ENCODE data around the gene FOXP1. TPM values are rescaled to one million over a fixed set of nuclear protein-coding genes. Genes with fewer than 3 reads are reported as not detected.
A peak's percentile ranks its signal among the peaks of the same experiment; 100 is the strongest.

The FOXP1 gene
- total RNA-seq, 1 donor from 2014 or later: 137 TPM

DNA sequence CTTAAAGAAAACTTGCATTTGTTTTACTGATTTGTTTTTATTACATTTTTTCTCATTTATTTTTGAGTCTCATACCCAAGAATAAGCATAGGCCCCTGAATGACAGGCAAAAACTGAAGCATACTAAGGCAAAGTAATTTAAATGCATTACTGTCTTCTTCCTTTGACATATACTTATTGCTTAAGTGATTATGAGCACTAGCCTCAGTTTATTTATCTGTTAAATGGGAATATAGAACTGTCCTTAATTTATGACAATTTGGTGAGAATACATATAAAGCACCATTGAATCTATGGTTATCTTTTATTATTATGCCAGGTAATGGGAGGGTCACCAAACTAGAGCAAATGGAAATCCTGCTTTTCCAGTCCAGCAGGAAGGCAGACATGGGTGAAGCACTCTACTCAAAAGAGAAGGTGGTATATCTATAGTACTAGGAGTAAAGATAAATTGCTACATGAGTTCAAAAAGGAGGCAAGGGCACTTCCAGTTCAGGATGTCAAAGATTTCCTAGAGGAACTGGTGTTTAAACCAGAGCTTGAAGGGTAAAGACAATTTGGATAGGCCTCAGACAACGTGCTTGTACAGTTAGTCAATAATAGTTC lies 435.0 kb downstream of the FOXP1 start:
- no peak for DNase-seq (ENCODE audit: low spot score)
- intact Hi-C loops (cut with DNase I): no loop called here
- no peak for ATAC-seq

GRCh38 chr3:71146673-71147072 lies 436.9 kb downstream of the FOXP1 start:
- ATAC-seq (no peak), DNase-seq (ENCODE audit: low spot score) (no peak)
- intact Hi-C loops (cut with DNase I): no loop called here

DNA sequence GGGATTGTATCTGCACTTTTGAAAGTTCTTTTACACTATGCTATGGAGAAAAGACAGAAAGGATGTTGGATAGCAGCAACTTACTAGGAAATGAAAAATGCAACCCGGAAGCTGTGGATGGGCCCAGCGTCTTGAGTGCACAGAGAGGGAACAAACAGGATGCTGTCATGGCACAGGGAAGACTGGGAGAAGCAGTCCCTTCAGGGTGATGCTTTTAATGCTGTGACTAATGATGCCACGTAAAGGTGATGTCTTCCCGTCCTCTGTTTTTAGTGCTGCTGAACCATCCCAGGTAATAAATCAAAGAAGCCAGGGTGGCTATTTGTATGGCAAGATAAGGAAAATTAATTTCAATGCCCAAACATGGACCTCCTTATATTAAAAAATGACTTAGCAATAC lies 437.6 kb downstream of the FOXP1 start:
- no peak for ATAC-seq
- intact Hi-C loops (cut with DNase I): no loop called here
- DNase-seq (ENCODE audit: low spot score): no peak

GRCh38 chr3:71144525-71145253 lies 438.8 kb downstream of the FOXP1 start:
- ATAC-seq (no peak), DNase-seq (ENCODE audit: low spot score) (no peak)
- intact Hi-C loops (cut with DNase I): no loop called here

DNA sequence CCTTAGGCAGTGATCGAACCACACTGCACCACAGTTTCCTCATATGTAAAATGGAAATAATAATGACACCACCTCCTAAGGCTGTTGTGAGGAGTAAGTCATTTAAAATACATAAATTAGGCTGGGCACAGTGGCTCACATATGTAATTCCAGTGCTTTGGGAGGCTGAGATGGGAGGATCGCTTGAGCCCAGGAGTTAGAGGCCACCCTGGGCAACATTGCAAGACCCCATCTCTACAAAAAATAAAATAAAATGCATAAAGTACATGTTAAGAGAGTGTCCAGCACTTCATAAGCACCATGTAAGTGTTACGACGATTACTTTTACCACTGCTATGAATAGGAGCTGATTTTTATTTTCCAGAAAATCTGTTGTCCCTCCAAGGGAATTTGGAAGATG lies 440.0 kb downstream of the FOXP1 start:
- no peak for ATAC-seq
- intact Hi-C loops (cut with DNase I): no loop called here
- DNase-seq (ENCODE audit: low spot score): no peak

GRCh38 chr3:71142441-71143161 lies 440.9 kb downstream of the FOXP1 start:
- DNase-seq (ENCODE audit: low spot score): no peak
- intact Hi-C loops (cut with DNase I): no loop called here
- ATAC-seq: peak; percentile 84

- ATAC-seq: no peak
- intact Hi-C loops (cut with DNase I): no loop called here
- no peak for DNase-seq (ENCODE audit: low spot score)
These were observed 443.1 kb downstream of the FOXP1 start for GRCh38 chr3:71140477-71140876.

DNA sequence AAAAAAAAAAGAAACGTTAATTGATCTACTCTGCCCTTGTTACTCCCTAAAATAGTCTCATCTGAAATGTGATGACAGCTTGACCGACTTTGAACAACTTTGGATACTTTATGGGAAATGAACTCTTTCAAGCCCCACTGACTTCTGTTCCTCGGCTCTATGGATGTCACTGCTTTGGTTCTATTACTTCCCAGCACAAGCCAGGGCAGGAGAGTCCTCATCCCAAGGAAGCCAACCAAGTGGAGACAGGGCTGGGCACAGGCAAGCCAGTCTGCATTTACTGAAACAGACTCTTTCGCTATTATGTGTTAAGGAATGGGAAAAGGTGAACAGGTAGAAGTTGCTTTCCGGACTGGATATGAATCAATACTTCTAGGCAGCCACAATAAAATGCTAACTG lies 444.0 kb downstream of the FOXP1 start:
- intact Hi-C loops (cut with DNase I): no loop called here
- ATAC-seq: no peak
- DNase-seq (ENCODE audit: low spot score): no peak

- intact Hi-C loops (cut with DNase I): no loop called here
- no peak for ATAC-seq
- DNase-seq (ENCODE audit: low spot score): no peak
These were observed 445.1 kb downstream of the FOXP1 start for GRCh38 chr3:71138410-71138809.

DNA sequence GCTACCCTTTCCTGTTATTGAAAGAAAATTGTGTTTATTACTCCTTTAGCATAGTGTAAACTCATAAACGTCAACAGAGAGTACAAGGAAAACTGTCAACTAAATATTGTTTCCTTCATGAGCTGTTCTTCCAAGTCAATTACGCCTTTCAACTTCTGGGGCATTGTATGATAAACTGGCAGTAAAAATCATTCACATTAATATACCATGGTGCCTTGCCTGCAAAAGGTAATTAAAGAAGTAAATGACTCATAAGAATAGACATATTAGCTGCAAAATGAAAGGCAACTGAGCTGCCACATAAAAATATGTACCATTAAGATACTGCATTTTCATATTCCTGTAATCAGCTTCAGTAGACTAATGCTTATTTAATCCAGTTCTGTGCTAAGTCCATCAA lies 447.3 kb downstream of the FOXP1 start:
- intact Hi-C loops (cut with DNase I): no loop called here
- ATAC-seq (no peak), DNase-seq (ENCODE audit: low spot score) (no peak)

DNA sequence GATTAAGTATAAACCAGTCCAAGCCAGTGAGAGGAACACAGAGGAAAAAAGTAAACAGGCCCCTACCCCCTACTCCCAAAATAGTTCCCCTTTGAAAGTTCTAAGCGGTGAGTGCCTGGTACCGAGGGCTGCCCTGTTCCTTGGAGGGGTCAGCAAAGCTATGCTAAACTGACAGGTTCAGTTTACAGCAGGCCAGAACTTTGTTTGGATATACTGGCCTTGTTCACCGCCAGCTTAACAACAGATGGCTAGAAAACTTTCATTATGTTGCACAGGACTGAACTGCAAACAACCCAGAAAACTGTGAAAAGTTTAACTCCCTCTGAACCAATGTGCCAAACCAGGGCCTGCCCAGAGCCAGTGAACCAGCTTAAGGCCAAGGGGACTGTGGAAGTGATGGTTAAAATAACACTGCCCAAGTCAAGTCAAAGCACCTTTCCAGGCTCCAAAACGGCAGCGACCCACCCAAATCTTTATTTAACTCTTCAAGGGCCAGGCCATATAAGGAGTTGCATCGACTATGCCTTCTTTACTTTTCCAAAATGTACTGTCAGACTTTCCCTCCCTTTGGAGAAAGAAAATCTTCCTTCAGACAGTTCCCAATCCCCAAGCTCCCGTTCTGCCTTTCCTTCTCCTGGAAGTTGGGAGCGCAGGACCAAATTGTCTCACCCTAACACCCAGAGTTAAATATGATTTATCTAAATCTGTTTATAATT lies 448.0 kb downstream of the FOXP1 start:
- DNase-seq (ENCODE audit: low spot score): no peak
- ATAC-seq: peak; percentile 21
- intact Hi-C loops (cut with DNase I): no loop called here

- DNase-seq (ENCODE audit: low spot score) (no peak), ATAC-seq (no peak)
- intact Hi-C loops (cut with DNase I): no loop called here
These were observed 449.0 kb downstream of the FOXP1 start for GRCh38 chr3:71134521-71134920.

- ATAC-seq (no peak), DNase-seq (ENCODE audit: low spot score) (no peak)
- intact Hi-C loops (cut with DNase I): no loop called here
These were observed 449.7 kb downstream of the FOXP1 start for GRCh38 chr3:71133865-71134264.

- intact Hi-C loops (cut with DNase I): no loop called here
- ATAC-seq: no peak
- DNase-seq (ENCODE audit: low spot score): no peak
These were observed 450.4 kb downstream of the FOXP1 start for GRCh38 chr3:71132995-71133730.

DNA sequence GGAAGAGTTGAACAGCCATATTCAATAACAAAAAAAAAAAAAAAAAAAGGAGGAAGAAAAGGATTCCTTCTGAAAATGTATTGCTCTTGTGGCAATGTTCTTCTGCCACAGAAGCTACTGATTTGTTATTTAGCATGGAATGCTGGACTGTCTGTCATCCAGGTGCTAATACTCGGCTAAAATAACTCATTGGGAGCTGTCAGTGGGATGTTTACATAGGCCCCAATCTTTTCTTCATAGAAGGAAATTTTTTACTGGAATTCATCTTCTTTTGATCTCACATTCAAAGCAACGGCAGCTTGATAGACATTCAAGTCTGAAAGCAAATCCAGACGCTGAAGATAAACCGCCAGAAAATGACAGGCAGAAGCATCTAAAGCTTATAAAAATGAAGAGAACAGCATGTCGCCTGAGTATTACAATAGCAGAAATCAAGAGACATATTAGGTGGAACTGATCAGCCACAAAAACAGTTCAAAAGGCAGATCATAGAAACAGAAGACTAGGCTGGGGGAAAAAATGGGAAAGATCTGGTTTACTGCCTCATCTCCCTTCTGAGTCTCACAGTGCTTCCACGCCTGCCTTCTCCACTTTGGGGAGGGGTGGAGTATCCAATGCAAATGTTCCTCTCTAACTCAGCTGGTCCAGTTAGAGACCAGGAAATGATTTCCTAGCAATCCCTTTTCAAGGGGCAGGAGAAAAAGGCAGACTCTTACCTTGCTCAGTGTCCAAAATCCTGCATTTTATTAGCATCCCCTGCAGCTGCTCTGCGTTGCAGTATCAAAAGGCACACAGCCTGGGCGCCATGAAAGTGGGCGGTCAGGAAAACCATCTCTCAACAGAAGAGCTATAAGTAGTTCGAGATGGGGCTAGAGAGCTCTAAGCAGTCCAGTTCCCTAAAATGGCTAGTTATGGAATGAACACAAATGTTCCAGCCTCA lies 451.9 kb downstream of the FOXP1 start:
- DNase-seq (ENCODE audit: low spot score): no peak
- ATAC-seq: peak; percentile 6
- intact Hi-C loops (cut with DNase I): no loop called here

GRCh38 chr3:71130471-71131374 lies 452.8 kb downstream of the FOXP1 start:
- DNase-seq (ENCODE audit: low spot score) (peak; percentile 67), ATAC-seq (peak; percentile 82)
- intact Hi-C loops (cut with DNase I): no loop called here
